Tibial nerve (tissue), 4 donors: Measurements from ENCODE around the gene POLR2F. TPM values are rescaled to one million over a fixed set of nuclear protein-coding genes. Genes with fewer than 3 reads are reported as not detected.
A peak's percentile ranks its signal among the peaks of the same experiment; 100 is the strongest.
"Not testable (repeated sequence)": the region's sequence is repeated elsewhere in the genome, so short reads cannot be mapped to it uniquely, and the experiment has no call there.

Source experiments
- DNase-seq, 2 donors: peaks; one replicate each; pipeline ENCODE4 v3.0.0-alpha.2; 2019; ENCODE audit warnings: low spot score in 2 of 2
- H3K27ac ChIP-seq, 4 donors: fragments of 200-600 bp; sonication (generic) in 3 of 4; one replicate each; pipeline ENCODE4 v1.5.1; 2017 to 2019; ENCODE audit warnings: mild to moderate bottlenecking in 1 of 4
- H3K27me3 ChIP-seq, 2 donors: fragments of 200-600 bp; sonication (generic) in 1 of 2; one replicate each; pipeline versions ENCODE4 v1.5.1 to v1.6.0; 2017 to 2019
- H3K36me3 ChIP-seq, 3 donors: fragments of 200-600 bp; sonication (generic); one replicate each; pipeline ENCODE4 v1.5.1; 2018 to 2019
- H3K4me1 ChIP-seq, 4 donors: fragments of 200-600 bp; sonication (generic) in 3 of 4; one replicate each; pipeline ENCODE4 v1.5.1; 2017 to 2019
- H3K4me3 ChIP-seq, 4 donors: fragments of 200-600 bp; sonication (generic) in 3 of 4; one replicate each; pipeline ENCODE4 v1.5.1; 2017 to 2019; ENCODE audit warnings: mild to moderate bottlenecking in 1 of 4, moderate library complexity in 1 of 4
- H3K9me3 ChIP-seq, 4 donors: fragments of 200-600 bp; sonication (generic) in 3 of 4; one replicate each; pipeline ENCODE4 v1.5.1; 2017 to 2019
- CTCF ChIP-seq, 5 experiments: fragments of 200-600 bp in 3 of 5; fragments of 450-650 bp in 2 of 5; sonication (generic) in 3 of 5; IDR thresholded peaks; one replicate each; pipeline ENCODE4 v1.5.1; 2016 to 2019; ENCODE audit warnings: antibody characterized with exemption in 5 of 5, mild to moderate bottlenecking in 3 of 5, moderate library complexity in 2 of 5
- EP300 ChIP-seq, 2 donors: sonication (generic); formaldehyde crosslinking; IDR thresholded peaks; one replicate each; pipeline ENCODE4 v1.6.1; 2017; ENCODE audit warnings: antibody characterized with exemption in 2 of 2, mild to moderate bottlenecking in 1 of 2
- POLR2A ChIP-seq, 2 donors: fragments of 450-650 bp; IDR thresholded peaks; one replicate each; pipeline ENCODE4 v1.6.1; 2017; ENCODE audit warnings: antibody characterized with exemption in 2 of 2, mild to moderate bottlenecking in 2 of 2, moderate library complexity in 2 of 2
- WGBS, 2 donors: methylation state at CpG; one replicate each; pipeline ENCODE4 v1.1.5; 2018; 5-methylcytosine and 5-hydroxymethylcytosine counted together
- total RNA-seq, 4 donors: library from RNA; depleted of rRNA; stranded (reverse); fragments of >200 nt; gene quantifications; one replicate each; pipeline ENCODE4 v1.1.0, GENCODE V29; 2016

Gene POLR2F
- total RNA-seq, 4 donors from 2014 or later, result 54.7 to 181 (median 120) TPM

DNA sequence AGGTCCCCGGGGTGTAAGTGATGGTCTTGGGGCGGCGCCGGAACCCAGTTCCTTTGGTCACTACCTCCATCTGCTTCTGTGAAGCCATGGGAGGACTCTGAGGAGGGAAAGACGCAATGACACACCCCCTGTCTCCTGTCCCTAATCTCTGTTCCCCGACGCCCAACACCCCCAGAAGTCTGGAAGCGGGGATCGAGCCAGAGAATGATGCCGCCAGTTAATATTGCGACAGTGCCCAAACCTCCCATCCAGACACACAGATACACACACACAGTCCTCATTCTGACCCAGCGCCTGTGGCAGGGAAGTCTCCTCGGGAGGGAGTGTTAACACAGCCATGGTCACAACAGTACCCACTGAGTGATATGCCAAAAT is 450 bp upstream of the POLR2F start:
- Histone ChIP-seq H3K9me3 (no peaks in the 10 kb centered on the region), H3K4me1 (peaks cover 0 to 47% (median 14%) of the 10 kb centered on the region in 4 donors), H3K27me3 (no peaks in the 10 kb centered on the region), H3K4me3 (peak overlapping the region; percentile 60 to 92 (median 71)), H3K27ac (peak overlapping the region in 2 of 4 donors; percentile 36 to 87), H3K36me3 (peaks cover 0 to 25% (median 7%) of the 10 kb centered on the region in 3 donors)
- peak in 1 of 2 donors; percentile 22 for DNase-seq
- WGBS, 2 donors, result 0 to 1% methylated on average over 13 of the region's 13 CpGs
- TF ChIP-seq POLR2A (IDR thresholded peaks at IDR 0.05), result no peak
- TF ChIP-seq EP300 (IDR thresholded peaks at IDR 0.05), result no peak
- TF ChIP-seq CTCF (IDR thresholded peaks at IDR 0.05), result no peak

- TF ChIP-seq POLR2A (IDR thresholded peaks at IDR 0.05), result no peak
- no peak for TF ChIP-seq EP300 (IDR thresholded peaks at IDR 0.05)
- no peak for TF ChIP-seq CTCF (IDR thresholded peaks at IDR 0.05)
- no peaks in the 10 kb centered on the region for H3K9me3 ChIP-seq
- H3K36me3 ChIP-seq, result peaks cover 0 to 42% (median 19%) of the 10 kb centered on the region in 3 donors
- no peak overlapping the region for H3K27ac ChIP-seq
- no peak for DNase-seq
- H3K27me3 ChIP-seq, result no peaks in the 10 kb centered on the region
- H3K4me3 ChIP-seq, result peak overlapping the region; percentile 60 to 92 (median 71)
- peaks cover 0 to 47% (median 14%) of the 10 kb centered on the region in 4 donors for H3K4me1 ChIP-seq
- WGBS, 2 donors, result 63 to 67% methylated on average over 4 of the region's 4 CpGs
Measured at GRCh38 chr22:37954686-37955085, 1.2 kb downstream of the POLR2F start.

DNA sequence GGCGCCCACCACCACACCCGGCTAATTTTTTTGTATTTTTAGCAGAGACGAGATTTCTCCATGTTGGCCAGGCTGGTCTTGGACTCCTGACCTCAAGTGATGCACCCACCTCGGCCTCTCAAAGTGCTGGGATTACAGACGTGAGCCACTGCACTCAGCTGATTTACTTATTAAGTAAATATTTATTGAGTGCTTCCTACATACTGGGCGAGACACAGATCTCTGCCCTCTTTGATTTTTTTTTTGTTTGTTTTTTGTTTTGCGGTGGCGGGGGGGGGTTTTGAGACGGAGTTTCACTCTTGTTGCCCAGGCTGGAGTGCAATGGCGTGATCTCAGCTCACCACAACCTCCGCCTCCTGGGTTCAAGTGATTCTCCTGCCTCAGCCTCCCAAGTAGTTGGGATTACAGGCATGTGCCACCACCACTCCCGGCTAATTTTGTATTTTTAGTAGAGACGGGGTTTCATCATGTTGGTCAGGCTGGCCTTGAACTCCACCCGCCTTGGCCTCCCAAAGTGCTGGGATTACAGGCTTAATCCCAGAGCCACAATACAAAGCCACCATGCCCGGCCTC is 2.4 kb downstream of the POLR2F start:
- DNase-seq, result not testable (repeated sequence)
- H3K36me3 ChIP-seq, result peaks cover 0 to 54% (median 19%) of the 10 kb centered on the region in 3 donors

DNA sequence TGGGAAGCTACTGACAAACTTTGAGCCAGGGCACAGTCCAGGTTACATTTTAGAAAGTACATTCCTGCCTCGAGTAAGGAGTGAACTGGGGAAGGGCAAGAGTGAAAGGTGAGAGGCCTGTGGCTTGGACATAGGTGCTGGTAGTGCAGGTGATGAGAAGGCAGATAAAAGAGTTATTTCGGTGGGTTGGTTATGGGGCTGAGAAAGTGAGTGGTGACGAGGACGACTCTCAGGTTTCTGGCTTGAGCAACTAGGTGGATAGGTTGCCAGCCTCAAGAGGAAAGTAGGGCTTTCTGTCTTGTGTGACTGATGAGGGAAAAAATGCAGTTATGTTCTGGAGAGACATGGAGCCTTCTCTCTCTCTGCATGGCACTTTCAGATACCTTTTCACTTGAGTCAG is 3.7 kb downstream of the POLR2F start:
- H3K36me3 ChIP-seq, result peaks cover 0 to 67% (median 19%) of the 10 kb centered on the region in 3 donors
- TF ChIP-seq POLR2A (IDR thresholded peaks at IDR 0.05), result no peak
- TF ChIP-seq EP300 (IDR thresholded peaks at IDR 0.05), result no peak
- TF ChIP-seq CTCF (IDR thresholded peaks at IDR 0.05), result no peak
- no peaks in the 10 kb centered on the region for H3K9me3 ChIP-seq
- H3K4me1 ChIP-seq, result peaks cover 0 to 45% (median 14%) of the 10 kb centered on the region in 4 donors
- 85 to 90% methylated on average over 4 of the region's 4 CpGs for WGBS, 2 donors
- H3K4me3 ChIP-seq, result no peak overlapping the region
- no peaks in the 10 kb centered on the region for H3K27me3 ChIP-seq
- H3K27ac ChIP-seq, result no peak overlapping the region
- no peak for DNase-seq

More for the DNA sequence above, 2.4 kb downstream of the POLR2F start:
- not testable (repeated sequence) for H3K4me3 ChIP-seq, H3K9me3 ChIP-seq, H3K27ac ChIP-seq, H3K27me3 ChIP-seq
- H3K4me1 ChIP-seq, result peaks cover 0 to 47% (median 14%) of the 10 kb centered on the region in 4 donors
- WGBS, 2 donors, result 73 to 78% methylated on average over 15 of the region's 15 CpGs

GRCh38 chr22:37959231-37959825 is 5.8 kb downstream of the POLR2F start:
- TF ChIP-seq EP300 (IDR thresholded peaks at IDR 0.05), result no peak
- TF ChIP-seq CTCF (IDR thresholded peaks at IDR 0.05), result no peak
- no peak for TF ChIP-seq POLR2A (IDR thresholded peaks at IDR 0.05)
- Histone ChIP-seq H3K27me3 (no peaks in the 10 kb centered on the region), H3K36me3 (peaks cover 0 to 87% (median 19%) of the 10 kb centered on the region in 3 donors), H3K4me3 (no peak overlapping the region), H3K4me1 (peaks cover 0 to 31% (median 7%) of the 10 kb centered on the region in 4 donors), H3K9me3 (no peaks in the 10 kb centered on the region), H3K27ac (no peak overlapping the region)
- 95 to 96% methylated on average over 18 of the region's 18 CpGs for WGBS, 2 donors
- DNase-seq, result no peak
